Measurements from ENCODE around the gene HES6.
A peak's percentile ranks its signal among the peaks of the same experiment; 100 is the strongest.

The HES6 gene

GRCh38 chr2:238252766-238253630, 13.2 kb upstream of the HES6 start:
- no peak for DNase-seq

DNA sequence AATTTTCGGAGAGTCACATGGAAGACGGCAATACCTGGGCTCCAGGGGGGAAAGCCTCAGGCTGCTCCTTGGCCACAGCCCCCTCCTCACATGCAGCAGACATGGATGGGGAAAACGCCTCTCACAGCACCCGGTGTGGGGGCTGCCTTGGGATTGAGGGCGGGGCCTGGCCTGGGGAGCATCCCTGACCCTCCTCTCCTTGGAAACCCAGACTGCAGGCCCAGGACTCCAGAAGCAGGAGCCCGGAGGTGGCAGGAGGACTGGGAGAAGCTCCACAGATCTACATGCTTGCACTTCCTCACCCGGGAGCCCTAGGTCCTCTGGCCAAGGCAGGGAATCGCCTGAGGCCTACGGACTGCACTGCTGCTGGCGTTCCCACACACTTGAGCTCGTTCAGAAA, 12.1 kb upstream of the HES6 start:
- no peak for DNase-seq

- DNase-seq, result no peak
Observed at GRCh38 chr2:238251331-238251730, 11.5 kb upstream of the HES6 start.

DNA sequence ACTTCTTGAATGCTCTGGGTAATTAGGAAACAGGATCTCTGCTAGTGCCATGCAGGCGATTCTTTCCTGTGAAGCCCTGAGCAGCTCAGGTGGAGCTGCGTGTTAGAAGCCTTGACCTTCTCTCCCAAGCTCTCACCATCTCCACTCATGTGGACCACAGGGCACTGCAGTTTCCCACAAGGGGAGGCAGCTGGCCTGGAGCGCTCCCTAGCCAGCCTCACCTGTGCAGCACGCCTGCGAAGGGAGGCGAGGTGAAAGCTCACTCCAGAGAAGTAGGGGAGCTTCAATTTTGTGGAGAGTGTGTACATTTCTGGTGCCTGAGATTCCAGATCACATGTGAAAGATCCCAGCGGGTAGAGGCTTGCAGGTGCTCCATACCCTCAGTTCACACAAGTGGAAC, 11.1 kb upstream of the HES6 start:
- DNase-seq, result no peak

GRCh38 chr2:238247841-238248453, 8.1 kb upstream of the HES6 start:
- no peak for DNase-seq

GRCh38 chr2:238247002-238247822, 7.4 kb upstream of the HES6 start:
- no peak for DNase-seq

GRCh38 chr2:238244151-238244550, 4.3 kb upstream of the HES6 start:
- DNase-seq, result no peak

DNA sequence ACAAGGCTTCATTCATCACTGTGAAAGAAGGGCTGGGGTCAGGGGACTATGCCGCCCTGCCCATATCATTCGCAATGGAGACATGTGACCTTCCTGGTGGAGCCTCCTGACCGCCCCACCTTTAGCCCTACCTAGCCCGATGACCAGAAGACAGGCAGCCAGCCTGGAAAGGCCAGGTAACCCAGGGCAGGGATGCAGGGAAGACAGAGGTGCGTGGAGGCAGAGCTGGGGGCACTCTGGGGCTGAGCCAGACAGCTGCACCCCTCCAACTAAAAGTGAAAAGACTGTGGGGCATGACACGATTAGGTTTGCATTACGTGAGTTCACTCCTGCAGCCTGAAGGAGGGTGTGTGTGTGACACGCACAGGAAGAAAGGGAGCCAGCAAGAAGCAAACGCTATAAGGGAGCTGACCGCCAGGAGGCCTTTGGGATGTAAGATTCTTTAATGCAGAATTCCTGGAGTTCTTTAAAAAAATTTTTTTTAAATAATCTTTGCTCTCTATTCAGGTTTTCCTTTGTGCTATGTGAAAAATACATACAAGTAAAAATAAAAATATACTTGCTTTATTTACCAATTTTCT, 3.7 kb upstream of the HES6 start:
- no peak for DNase-seq

- DNase-seq, result no peak
Observed at GRCh38 chr2:238242731-238243495, 3.1 kb upstream of the HES6 start.

DNA sequence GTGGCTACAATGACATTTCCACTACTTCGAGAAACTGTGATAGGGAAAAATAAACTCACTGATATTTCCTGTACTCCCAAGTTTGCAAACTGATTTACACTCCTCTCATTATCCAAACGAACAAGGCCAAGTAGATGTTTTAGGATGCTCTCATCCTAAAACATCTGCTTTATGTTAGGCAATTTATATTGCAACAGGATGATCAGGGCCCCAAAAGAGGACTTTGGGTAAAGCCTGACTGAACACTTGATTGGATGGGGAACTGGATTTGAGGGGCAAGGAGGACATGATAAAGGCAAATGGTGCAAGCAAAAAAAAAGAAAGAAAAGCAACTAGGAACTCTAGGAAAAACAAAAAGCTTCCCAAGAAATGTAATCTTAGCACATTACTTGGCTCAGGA, 2.1 kb upstream of the HES6 start:
- no peak for DNase-seq

DNA sequence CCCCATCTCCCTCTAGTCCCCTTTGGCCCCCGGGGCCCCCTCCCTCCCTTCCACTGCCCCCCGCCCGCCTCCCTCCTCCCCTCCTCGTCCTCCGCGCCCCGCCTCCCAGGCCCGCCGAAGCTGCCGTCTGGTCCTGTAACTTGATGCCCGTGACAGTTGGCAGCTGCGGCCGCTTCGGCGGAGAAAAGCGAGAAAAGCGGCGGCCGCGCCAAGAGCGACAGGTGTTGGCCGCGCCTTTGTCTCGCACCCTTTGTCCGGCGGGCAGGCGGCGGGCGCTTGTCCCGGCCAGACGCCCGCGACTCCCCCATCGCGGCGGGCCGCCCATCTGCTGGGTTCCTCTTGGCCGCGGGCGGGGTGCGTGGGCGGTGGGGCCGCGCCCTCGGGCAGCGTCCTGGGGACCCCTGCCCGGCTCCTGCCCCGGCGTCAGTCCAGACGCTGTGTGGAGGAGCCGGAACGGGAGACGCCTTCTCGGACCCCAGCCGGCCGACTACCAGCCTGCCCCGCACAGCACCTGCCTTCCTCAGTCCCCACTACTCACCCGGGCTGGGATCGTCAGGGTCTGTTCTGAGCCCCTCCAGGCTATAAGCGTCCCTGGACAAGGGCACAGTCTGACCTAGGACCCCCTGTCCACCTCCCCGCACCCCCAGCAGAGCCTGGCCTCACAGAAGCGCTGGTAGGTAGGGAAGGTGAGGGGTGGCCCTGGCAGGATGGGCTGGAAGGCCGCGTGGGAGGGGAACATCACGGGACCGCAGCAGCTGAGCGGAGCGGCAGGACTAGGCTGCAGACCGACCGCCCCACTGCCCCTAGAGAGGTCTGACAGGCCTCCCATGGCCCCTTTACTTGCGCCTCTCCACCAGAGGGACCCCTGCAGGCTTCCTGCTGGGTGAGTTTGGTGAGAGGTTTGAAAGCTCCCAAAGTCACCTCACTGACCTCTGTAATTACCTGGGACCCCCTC, 1.2 kb upstream of the HES6 start:
- DNase-seq, result peak in 1 of 2 donors; percentile 15

DNA sequence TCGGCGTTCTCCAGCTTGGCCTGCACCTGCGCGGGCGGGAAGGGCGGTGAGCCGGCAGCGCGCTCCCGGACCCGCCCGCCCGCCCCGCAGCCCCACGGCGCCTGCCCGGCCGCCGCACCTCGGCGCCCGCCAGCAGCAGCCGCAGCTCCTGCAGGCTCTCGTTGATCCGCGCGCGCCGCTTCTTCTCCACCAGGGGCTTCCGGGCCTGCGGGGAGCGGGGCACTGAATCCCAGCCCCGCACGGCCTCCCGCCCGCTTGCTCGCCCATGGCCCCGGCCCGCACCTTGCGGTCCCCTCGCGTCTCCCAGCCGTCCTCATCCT, 335 bp downstream of the HES6 start:
- DNase-seq, result no peak

- DNase-seq, result peak; percentile 31 to 35
Observed at GRCh38 chr2:238238766-238239542, 884 bp downstream of the HES6 start.

- no peak for DNase-seq
Observed at GRCh38 chr2:238238311-238238765, 1.5 kb downstream of the HES6 start.

DNA sequence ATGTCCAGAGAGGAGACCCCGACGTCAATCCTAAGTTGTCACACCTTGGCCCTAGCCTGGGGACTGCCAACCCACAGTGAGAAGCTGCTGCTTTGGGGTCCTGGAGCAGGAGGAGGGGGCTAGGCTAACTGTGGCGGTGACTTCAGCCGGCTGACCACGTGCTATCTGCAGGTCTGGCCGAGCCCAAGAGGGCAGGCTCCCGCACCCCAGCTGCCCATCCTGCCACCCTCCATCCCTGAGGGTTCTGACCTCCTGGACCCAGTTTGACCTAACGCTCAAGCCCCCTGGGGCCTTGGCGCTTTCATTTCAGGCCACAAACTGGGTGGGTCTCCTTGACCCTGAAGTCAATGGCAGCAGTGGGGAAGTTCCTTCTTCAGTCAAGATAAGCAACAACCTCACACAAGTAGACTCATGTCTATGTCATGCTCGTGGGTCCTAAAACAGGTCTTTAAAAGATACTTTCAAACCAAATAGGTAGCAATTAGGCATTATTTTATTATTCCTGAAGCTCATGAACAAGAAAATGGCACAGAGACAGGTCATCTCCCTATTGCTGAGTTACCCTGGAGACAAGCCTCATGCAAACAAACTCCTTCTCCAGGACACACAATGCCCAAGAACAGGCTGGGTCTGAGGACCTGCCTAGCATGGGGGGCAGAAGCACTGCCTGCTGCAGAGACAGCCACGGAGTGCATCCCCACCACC, 2.3 kb downstream of the HES6 start:
- no peak for DNase-seq

GRCh38 chr2:238236571-238236970, 3.3 kb downstream of the HES6 start:
- no peak for DNase-seq

- no peak for DNase-seq
Observed at GRCh38 chr2:238235856-238236255, 4.0 kb downstream of the HES6 start.

DNA sequence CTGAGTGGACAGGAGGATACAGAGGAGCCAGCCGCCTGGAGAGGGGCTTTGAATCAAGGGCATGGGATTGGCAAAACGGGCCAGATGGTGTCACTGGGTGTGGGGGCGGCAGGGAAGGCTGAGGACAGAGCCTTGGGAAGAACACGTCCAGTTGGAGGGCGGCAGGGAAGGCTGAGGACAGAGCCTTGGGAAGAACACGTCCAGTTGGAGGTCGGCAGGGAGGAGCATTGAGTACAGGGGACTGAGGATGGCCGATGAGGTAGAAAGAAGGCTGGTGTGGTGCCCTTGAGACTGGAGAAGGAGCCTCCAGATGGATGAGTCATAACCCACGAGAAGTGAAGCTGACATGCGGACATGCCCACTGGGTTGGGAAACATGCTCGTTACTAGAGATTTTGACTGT, 4.5 kb downstream of the HES6 start:
- DNase-seq, result no peak

DNA sequence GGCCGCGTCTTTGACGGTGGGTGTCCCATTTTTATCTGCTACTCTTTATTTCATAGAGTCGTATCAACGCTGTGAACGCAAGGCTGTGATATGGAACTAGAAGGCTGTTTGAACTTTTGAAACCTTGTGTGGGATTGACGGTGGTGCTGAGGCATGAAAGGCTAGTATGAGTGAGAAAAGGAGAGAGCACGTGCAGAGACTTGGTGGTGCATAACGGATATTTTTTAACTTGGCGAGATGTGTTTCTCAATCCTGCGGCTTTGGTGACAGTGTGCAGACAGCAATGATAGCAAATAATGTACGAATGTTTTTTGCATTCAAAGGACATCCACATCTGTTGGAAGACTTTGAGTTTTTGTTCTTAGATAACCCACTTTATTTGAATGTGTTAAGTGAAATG, 6.2 kb downstream of the HES6 start:
- DNase-seq, result no peak

- no peak for DNase-seq
Observed at GRCh38 chr2:238231809-238232208, 8.0 kb downstream of the HES6 start.
